Right ventricle myocardium inferior (tissue), 1 donor: ENCODE measurements around the gene ENO2. TPM values are rescaled to one million over a fixed set of nuclear protein-coding genes. Genes with fewer than 3 reads are reported as not detected.

ENCODE experiments used
- ATAC-seq: fragments of 200-7000 bp; cut with Tn5 transposase; one replicate; pipeline ENCODE4 v1.9.1; 2020; ENCODE audit warnings: mild to moderate bottlenecking, moderate library complexity
- DNase-seq: peaks from one replicate; pipeline ENCODE4 v3.0.0; 2021; ENCODE audit errors: missing footprints
- intact Hi-C: fragments of 100-400 bp; cut with DNase I; formaldehyde crosslinking; loops from one replicate; pipeline ENCODE4 v1.11.0; 2022
- microRNA-seq: library from miRNA; unstranded; fragments of <30 nt; microRNA quantifications from one replicate; pipeline ENCODE4 v1.2.0, GENCODE V29; 2020
- total RNA-seq: library from RNA; stranded (reverse); fragmentation: NEBNext Ultra II Directional; extraction: Animal tissue kit (Norgen Biotek cat#: 25700); gene quantifications from one replicate; pipeline ENCODE4 v1.2.1, GENCODE V29; 2021
- donor health status: DM: no; HTN: yes; CAD: no; lungs with severe emphysema.

The ENO2 gene
- total RNA-seq, 1 donor from 2014 or later: 10.2 TPM

DNA sequence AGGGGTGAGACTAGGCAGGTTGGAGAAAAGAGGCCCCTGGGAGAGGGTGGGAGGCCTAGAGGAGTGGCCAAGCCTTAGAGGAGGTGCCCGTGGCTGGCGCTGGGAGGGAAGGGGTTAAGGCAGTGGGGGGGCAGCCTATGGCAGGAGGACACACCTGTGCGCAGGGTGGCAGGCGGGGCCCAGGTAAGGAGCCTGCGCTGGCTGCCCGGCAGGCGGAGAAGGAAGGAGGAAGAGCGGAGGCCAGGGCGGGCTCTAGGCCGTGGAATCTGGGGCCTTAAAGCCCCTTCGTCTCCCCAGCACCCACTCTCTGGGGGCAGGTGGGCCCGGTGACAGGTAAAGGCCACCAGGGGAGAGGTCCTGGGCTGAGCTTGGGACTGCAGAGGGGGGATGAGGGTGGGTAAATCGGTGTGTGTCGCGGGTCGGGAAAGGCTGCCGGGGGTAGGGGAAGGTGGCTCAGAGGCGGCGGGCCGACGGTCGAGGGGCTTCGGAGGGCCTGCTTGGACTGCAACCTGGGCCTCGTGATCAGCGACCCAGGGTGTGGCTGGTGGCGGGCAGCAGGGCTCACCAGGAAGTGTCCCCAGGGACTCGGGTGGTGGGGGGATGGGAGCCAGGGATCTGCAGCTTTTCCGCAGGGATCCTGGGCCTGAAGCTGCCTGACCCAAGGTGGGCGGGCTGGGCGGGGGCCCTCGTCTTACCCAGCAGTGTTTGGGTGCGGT, 48.8 kb downstream of the ENO2 start:
- ATAC-seq: no peak
- DNase-seq: peak; percentile 53
- intact Hi-C loops: no loop called here

DNA sequence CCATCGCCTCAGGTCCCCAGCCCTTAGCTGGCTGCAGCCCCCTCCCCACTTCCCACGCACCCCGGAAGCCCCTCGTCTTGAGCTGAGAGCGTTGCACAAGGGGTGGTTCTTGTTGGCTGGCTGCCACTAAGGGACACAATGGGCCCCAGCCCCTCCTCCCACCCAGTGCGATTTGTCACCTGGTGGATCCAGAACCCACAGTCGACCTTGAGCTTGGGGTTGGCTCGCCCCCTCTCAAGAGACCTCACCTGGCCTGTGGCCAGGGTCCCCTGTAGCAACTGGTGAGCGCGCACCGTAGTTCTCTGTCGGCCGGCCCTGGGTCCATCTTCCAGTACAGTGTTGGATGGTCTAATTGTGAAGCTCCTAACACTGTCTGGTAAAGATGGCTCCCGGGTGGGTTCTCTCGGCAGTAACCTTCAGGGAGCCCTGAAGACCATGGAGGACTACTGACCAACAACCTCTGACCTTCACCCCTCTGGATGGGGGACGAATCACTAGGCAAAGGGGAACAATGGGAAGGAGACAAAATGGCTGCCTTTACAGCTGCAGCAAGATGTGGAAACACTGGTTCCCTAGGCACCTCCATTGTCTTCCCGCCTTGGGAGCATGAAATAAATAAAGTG, 49.5 kb downstream of the ENO2 start:
- no peak for ATAC-seq
- peak; percentile 63 for DNase-seq
- intact Hi-C loops: no loop called here

DNA sequence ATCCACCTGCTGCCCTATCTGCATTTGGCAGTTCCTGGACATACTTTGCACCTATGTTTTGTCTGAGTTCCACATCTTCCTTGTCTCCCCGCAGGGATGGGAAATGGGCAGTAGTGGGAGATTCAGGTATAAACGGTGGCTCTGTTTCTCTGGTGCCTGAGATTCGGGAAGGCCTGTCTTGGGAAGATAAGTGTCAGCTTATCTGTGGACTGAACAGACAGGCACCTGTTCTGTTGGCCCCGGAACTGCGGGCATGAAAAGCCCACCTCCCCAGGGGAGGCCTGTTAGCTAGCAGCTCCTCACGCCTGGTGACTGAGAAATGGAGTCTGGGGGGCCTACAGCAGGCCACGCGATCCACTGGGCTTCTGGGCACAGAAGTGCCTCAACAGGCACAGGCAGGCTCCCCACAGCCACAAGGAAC, 50.2 kb downstream of the ENO2 start:
- intact Hi-C loops: loop anchor here (1.0 kb wide), 2 partner anchors 20 to 55 kb away; partner anchors contain the start of gene C12orf57
- ATAC-seq: no peak
- peak; percentile 45 for DNase-seq

DNA sequence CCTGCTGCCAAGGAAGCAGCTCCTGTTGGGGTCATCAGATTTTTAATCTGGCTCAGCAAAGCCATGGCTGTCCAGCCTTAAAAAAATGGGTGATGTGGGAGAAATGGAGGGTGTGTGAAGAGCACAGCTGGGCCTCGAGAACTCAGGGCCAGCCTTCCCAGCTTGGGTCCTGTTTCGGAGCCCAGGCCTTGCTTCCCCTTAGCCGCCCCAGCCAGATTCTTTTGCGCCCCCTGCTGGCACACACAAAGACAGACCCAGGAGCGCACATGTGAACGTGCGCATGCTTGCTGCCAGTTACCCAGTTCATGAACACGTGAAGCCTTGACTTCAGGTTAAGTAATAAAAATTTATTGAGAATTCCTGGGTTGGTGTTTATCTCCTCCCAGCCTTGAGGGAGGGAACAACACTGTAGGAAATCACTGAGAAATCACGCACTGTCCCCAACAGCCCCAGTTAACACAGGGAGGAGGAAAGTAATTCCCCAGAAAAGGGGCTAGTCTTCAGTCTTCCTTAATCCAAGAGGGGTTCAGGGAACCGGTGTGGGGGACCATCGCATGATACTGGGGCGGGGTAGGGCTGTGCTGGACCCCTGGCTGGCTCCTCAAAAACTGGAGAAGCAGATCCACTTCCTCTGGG, 50.8 kb downstream of the ENO2 start:
- intact Hi-C loops: loop anchor here (1.0 kb wide), 2 partner anchors 21 to 54 kb away; partner anchors contain the start of gene C12orf57
- ATAC-seq: peak; percentile 80
- peak; percentile 91 for DNase-seq

DNA sequence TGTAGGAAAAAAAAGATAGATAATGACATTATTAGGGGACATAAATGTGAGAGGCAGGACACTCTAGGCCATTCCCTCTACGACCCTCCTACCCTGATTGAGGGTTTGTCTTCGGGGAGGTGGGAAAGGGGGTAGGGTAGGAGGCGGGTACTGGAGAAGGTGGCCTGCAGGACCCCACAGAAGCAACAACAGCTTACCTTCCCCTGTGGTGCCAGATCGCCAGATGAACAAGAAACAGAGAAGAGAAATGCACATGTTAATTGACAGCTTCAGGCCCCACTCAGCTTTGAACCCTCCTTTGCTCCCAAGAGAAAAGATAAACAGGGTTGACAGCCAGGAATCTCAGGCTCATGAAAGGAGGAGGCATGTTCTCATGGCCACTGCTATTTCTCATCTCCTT, 51.3 kb downstream of the ENO2 start:
- intact Hi-C loops: loop anchor here (1.0 kb wide), 2 partner anchors 21 to 54 kb away; partner anchors contain the start of gene C12orf57
- ATAC-seq (no peak), DNase-seq (no peak)

DNA sequence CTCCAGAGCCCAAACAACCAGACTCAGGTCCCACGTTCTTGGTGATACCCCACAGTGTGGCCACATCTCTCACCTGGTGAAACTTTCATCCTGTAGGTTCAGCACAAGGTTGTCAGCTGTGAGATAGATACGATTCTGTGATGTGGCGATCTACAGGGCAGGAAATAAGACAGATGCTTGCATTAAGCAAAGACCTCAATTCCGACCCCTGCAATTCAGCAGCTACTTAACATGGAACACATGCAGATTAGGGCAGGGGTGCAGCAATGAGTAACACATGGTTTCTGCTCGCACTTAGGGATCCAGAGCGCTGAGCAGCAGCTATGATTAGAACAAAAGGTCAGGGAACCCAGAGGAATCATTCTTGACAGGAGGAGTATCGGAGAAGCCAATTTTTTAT, 52.0 kb downstream of the ENO2 start:
- ATAC-seq (no peak), DNase-seq (no peak)
- intact Hi-C loops: no loop called here

DNA sequence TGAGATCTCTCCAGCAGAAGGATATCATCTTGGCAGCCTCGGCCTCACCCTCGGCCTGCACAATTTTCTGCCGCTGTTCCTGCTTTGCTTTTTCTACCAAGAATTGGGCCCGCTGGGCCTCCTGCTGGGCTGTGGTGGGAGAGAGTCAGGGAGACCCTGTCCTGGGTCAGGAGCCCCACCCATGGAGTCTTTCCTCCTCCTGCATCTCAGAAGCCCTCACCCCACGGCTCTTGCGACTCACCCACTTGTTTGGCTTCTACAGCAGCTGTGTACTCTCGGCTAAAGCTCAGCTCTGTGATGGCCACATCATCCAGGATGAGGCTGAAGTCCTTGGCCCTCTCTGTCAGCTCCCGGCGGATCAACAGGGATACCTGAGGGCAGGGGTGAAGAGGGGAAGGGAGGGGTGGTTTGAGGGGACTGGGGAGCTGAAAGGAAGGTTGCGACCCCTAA, 53.3 kb downstream of the ENO2 start:
- ATAC-seq (no peak), DNase-seq (no peak)
- intact Hi-C loops: no loop called here

DNA sequence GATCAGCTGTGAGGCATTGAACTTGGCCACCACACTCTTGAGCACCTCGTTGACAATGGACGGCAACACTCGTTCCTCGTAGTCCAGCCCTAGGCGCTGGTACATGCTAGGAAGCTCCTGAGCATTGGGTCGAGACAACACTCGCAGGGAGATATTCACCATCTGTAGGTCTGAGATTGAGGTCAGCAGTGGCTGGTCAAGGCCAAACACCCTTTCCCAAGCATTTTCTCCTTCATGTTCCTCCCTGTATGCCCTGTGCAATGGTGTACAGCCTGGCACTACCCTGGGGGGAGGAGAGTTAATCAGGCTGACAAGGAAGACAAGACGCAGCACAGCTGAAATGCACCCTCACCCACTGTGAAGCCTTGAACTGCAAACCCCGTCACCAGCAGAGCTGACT, 54.0 kb downstream of the ENO2 start:
- no peak for DNase-seq
- intact Hi-C loops: no loop called here

DNA sequence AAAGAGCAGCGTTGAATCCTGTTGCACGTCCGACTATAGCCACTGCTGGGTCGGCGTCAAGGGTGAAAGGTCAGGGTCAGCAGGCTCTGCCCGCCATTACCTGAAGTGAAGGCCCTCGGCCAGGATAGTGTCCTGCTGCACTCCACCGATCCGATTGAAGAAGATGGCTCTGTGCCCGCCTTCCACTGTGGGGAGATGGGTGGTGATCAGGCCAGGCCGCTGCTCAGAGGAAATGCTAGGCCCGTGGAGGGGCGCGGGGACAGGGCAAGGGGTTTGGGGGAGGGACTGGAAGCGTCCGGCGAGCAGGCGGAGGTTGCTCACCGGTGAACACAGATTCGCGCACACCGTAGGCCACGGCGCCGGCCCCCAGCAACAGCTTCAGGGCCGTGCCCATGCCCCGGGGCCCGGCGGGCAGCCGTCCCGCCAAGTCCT, 55.7 kb downstream of the ENO2 start:
- ATAC-seq: peak; percentile 8
- intact Hi-C loops: loop anchor here (2.0 kb wide), 1 partner anchor 49 kb away; the partner anchor contains the start of gene LPCAT3
- DNase-seq: peak; percentile 72

More for the DNA sequence above, 54.0 kb downstream of the ENO2 start:
- no peak for ATAC-seq

Small RNA genes lying within 50 kb of the gene (microRNA-seq; reads per million reads assigned to microRNA genes)
- gene MIR141 (3.6 reads per million, percentile 4 among the genes with 10 or more reads in this experiment), gene MIR200C (35.0 reads per million, percentile 40 among the genes with 10 or more reads in this experiment)

Other genes starting within 250 kb of the ENO2 start
- gene ZNF384, start 225.2 kb upstream of the ENO2 start, total RNA-seq: 26.0 TPM
- 0.27 TPM for gene PIANP, start 213.8 kb upstream of the ENO2 start, total RNA-seq
- 83.1 TPM for gene COPS7A, start 190.5 kb upstream of the ENO2 start, total RNA-seq
- 156 TPM for gene MLF2, start 161.4 kb upstream of the ENO2 start, total RNA-seq
- 152 TPM for gene PTMS, start 148.2 kb upstream of the ENO2 start, total RNA-seq
- 0.24 TPM for gene LAG3, start 142.1 kb upstream of the ENO2 start, total RNA-seq
- 13.4 TPM for gene CD4, start 125.1 kb upstream of the ENO2 start, total RNA-seq
- 7.8 TPM for gene GPR162, start 92.8 kb upstream of the ENO2 start, total RNA-seq
- gene P3H3, start 86.2 kb upstream of the ENO2 start, total RNA-seq: 10.3 TPM
- 4.0 TPM for gene GNB3, start 73.7 kb upstream of the ENO2 start, total RNA-seq
- 1.2 TPM for gene CDCA3, start 63.3 kb upstream of the ENO2 start, total RNA-seq
- gene USP5, start 62.4 kb upstream of the ENO2 start, total RNA-seq: 62.0 TPM
- gene TPI1, start 47.0 kb upstream of the ENO2 start, total RNA-seq: 832 TPM
- 3.0 TPM for gene SPSB2, start 41.3 kb upstream of the ENO2 start, total RNA-seq
- gene LRRC23, start 9.8 kb upstream of the ENO2 start, total RNA-seq: 9.4 TPM
- gene ATN1, start 13.4 kb downstream of the ENO2 start, total RNA-seq: 78.9 TPM
- not detected for gene RNU7-1, start 29.2 kb downstream of the ENO2 start, total RNA-seq
- gene C12orf57, start 29.4 kb downstream of the ENO2 start, total RNA-seq: 250 TPM
- 9.1 TPM for gene PTPN6, start 36.8 kb downstream of the ENO2 start, total RNA-seq
- gene PHB2, start 56.1 kb downstream of the ENO2 start, total RNA-seq: 149 TPM
- 42.9 TPM for gene EMG1, start 56.3 kb downstream of the ENO2 start, total RNA-seq
- gene LPCAT3, start 103.9 kb downstream of the ENO2 start, total RNA-seq: 54.7 TPM
- gene C1S, start 146.1 kb downstream of the ENO2 start, total RNA-seq: 153 TPM
- 227 TPM for gene C1R, start 177.9 kb downstream of the ENO2 start, total RNA-seq
- 14.4 TPM for gene C1RL, start 194.6 kb downstream of the ENO2 start, total RNA-seq
- 0.54 TPM for gene RBP5, start 214.3 kb downstream of the ENO2 start, total RNA-seq
- gene CLSTN3, start 215.8 kb downstream of the ENO2 start, total RNA-seq: 5.7 TPM